HG02970 (cell line): ENCODE data around the gene CATSPERZ.
A peak's percentile ranks its signal among the peaks of the same experiment; 100 is the strongest.

Source experiments
- ATAC-seq: cut with Tn5 transposase; IDR thresholded peaks from one replicate; pipeline ENCODE4 v1.9.1; 2021; ENCODE audit warnings: mild to moderate bottlenecking, moderate library complexity, moderate number of reproducible peaks; ENCODE audit not compliant: unreplicated experiment, low FRiP score

Gene CATSPERZ, protein sequence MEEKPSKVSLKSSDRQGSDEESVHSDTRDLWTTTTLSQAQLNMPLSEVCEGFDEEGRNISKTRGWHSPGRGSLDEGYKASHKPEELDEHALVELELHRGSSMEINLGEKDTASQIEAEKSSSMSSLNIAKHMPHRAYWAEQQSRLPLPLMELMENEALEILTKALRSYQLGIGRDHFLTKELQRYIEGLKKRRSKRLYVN

GRCh38 chr11:64299847-64300648, at the start of gene CATSPERZ:
Gene CATSPERZ (plus strand): TSS chr11:64300358. CDS start chr11:64300411, 53 bp downstream.
- ATAC-seq, result no peak

DNA sequence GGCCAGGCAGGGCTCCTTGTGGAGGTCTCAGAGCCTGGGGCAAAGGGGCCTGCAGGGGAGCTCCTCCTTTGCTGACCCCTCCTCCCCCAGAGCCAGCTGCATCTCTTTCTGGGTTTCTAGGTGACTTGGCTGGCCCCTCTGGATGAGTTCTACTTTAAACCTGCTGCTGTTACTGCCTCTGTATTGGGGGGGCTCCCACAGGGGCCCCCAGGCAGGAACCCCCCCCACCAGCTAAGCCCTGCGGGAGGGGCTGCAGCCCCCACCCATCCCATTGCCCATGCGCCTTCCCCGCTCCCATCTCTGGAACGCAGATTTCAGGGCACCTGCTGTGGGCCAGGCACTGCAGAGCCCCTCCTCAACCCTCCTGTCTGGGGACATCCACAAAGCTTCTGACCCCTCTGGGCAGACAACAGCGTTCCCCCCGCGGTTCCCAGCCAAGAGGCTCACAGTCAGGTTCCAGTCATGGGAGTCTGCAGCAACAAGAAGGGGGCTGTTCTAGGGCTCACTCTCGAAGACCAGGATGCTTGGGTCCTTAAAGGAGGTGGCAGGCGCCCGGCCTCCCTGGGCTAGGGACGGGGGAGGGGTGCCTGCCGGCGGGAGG, 49.6 kb upstream of the CATSPERZ start:
- no peak for ATAC-seq

- peak; percentile 32 for ATAC-seq
Measured at GRCh38 chr11:64251016-64251752, 49.0 kb upstream of the CATSPERZ start, which contains the start of gene PLCB3. Gene PLCB3 (plus strand): TSS chr11:64251530. CDS start chr11:64251650, 120 bp downstream.

GRCh38 chr11:64251753-64252002, 48.5 kb upstream of the CATSPERZ start:
- no peak for ATAC-seq

GRCh38 chr11:64252003-64252872, 47.9 kb upstream of the CATSPERZ start:
- no peak for ATAC-seq

- no peak for ATAC-seq
Measured at GRCh38 chr11:64253043-64253442, 47.1 kb upstream of the CATSPERZ start.

- ATAC-seq, result no peak
Measured at GRCh38 chr11:64253481-64253880, 46.7 kb upstream of the CATSPERZ start.

DNA sequence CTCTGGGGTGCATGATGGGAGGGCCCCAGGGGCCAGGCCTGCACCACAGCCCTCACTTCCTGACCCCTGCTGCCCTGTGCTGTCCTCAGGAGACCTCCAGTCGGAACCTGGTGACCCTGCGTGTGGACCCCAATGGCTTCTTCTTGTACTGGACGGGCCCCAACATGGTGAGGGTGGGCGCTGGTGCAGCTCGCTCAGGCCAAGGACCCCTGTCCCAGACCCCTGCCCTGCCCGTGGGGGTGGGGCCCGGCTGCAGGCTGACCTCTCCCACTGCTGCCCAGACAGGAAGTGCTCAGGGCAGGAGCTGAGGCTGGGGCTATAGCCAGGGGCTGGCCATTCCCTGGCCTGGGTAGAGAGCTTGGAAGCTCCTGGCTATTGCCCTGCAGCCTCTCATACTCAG, 45.8 kb upstream of the CATSPERZ start:
- no peak for ATAC-seq

- ATAC-seq, result no peak
Measured at GRCh38 chr11:64255135-64256128, 44.7 kb upstream of the CATSPERZ start.

- no peak for ATAC-seq
Measured at GRCh38 chr11:64256300-64256699, 43.9 kb upstream of the CATSPERZ start.

DNA sequence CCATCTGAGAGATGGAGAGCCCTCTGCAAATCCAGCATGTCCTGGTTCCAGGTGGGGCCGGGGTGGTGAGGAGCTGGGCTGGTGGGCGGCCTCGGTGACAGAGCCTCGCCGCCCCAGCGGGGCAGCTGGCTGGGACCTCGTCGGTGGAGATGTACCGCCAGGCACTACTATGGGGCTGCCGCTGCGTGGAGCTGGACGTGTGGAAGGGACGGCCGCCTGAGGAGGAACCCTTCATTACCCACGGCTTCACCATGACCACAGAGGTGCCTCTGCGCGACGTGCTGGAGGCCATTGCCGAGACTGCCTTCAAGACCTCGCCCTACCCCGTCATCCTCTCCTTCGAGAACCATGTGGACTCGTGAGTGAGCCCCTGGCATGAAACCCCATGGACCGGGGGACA, 41.8 kb upstream of the CATSPERZ start:
- no peak for ATAC-seq

- no peak for ATAC-seq
Measured at GRCh38 chr11:64258946-64259532, 41.1 kb upstream of the CATSPERZ start.

GRCh38 chr11:64259533-64260067, 40.6 kb upstream of the CATSPERZ start:
- no peak for ATAC-seq

DNA sequence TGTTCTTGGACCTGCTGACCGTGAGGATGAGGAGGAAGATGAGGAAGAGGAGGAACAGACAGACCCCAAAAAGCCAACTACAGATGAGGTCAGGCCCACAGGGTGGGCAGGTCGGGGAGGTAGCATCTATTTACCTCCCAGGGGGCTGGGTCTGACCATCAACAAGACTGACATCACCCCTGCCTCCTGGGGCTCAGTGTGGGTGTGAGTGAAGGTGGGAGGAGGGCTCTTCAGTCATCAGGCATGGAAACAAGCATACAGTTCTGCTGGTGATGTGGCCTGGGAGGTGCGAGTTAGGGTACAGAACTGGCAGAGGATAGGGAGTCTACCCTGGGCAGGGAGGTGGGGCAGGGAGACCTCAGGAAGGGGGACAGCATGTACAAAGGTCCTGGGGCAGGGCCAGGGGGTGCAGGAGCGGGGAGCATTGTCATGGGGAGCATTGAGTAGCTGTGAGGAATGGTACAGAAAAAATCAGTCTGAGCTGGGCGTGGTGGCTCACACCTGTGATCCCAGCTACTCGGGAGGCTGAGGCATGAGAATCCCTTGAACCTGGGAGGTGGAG, 39.9 kb upstream of the CATSPERZ start:
- no peak for ATAC-seq

DNA sequence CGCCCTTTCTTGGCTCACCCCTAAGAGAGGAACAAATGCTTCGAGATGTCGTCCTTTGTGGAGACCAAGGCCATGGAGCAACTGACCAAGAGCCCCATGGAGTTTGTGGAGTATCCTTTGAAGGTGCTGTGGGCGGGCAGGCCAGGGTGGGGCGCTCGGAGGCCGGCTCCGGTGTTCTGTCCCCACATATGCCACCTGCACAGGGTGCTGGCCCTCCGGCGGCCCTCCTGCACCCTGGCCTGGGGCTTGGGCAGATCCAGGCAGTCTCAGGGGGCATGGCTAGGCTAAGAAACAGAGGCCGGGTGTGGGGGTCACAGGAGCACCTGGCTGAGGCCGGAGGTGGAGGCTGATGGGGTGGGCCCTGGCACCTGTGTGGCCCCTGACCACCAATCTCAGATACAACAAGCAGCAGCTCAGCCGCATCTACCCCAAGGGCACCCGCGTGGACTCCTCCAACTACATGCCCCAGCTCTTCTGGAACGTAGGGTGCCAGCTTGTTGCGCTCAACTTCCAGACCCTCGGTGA, 38.5 kb upstream of the CATSPERZ start:
- no peak for ATAC-seq

DNA sequence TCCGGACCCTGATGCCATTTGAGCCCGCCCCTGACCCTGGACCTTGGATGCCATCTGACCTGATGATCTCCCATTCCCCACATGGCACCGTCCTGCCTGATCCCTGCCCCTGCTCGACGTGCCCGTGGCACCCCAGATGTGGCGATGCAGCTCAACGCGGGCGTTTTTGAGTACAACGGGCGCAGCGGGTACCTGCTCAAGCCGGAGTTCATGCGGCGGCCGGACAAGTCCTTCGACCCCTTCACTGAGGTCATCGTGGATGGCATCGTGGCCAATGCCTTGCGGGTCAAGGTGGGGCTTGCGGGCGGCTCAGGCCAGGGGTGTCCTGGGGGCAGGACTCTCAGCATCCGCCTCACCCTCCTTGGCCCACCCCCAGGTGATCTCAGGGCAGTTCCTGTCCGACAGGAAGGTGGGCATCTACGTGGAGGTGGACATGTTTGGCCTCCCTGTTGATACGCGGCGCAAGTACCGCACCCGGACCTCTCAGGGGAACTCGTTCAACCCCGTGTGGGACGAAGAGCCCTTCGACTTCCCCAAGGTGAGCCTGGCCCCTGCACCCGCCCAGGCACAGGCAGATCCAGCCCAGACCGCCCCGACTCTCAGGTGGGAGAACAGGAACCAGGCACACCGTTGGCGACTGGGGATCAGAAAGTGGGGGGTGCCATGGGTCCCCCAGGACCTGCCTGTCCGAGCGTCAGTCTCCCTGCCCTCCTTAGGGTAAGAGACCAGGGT, 37.7 kb upstream of the CATSPERZ start:
- no peak for ATAC-seq
